Neural progenitor cell (in vitro differentiated cells): ENCODE data around the gene PDE9A. TPM values are rescaled to one million over a fixed set of nuclear protein-coding genes. Genes with fewer than 3 reads are reported as not detected.

Experiments used
- DNase-seq: peaks from one replicate; pipeline ENCODE4 v3.0.0-alpha.2; 2016; ENCODE audit warnings: low spot score
- H2AFZ ChIP-seq: fragments of 200-600 bp; sonication (generic); replicated peaks from 2 replicates; pipeline ENCODE4 v1.6.1; 2016; ENCODE audit warnings: antibody characterized with exemption
- H3F3A ChIP-seq: fragments of 200-600 bp; sonication (generic); 2 replicates; pipeline ENCODE4 v1.6.1; 2016; ENCODE audit warnings: antibody characterized with exemption, low read depth
- H3K27ac ChIP-seq: fragments of 200-600 bp; sonication (generic); 2 replicates; pipeline ENCODE4 v1.5.1; 2016; ENCODE audit warnings: mild to moderate bottlenecking
- H3K27me3 ChIP-seq: fragments of 200-600 bp; sonication (generic); 2 replicates; pipeline ENCODE4 v1.6.1; 2016; ENCODE audit warnings: mild to moderate bottlenecking, moderate library complexity
- H3K36me3 ChIP-seq: fragments of 200-600 bp; sonication (generic); 2 replicates; pipeline ENCODE4 v1.5.1; 2016
- H3K4me1 ChIP-seq: fragments of 200-600 bp; sonication (generic); 2 replicates; pipeline ENCODE4 v1.6.1; 2016; ENCODE audit warnings: mixed run types
- H3K4me2 ChIP-seq: fragments of 200-600 bp; sonication (generic); 2 replicates; pipeline ENCODE4 v1.6.1; 2016
- H3K4me3 ChIP-seq: fragments of 200-600 bp; sonication (generic); 2 replicates; pipeline ENCODE4 v1.5.1; 2016
- H3K79me2 ChIP-seq: fragments of 200-600 bp; sonication (generic); 2 replicates; pipeline ENCODE4 v1.6.1; 2016; ENCODE audit warnings: low read depth
- H3K9ac ChIP-seq: fragments of 200-600 bp; sonication (generic); 2 replicates; pipeline ENCODE4 v1.6.1; 2016
- H3K9me3 ChIP-seq: fragments of 200-600 bp; sonication (generic); 2 replicates; pipeline ENCODE4 v1.5.1; 2016; ENCODE audit warnings: low read depth
- H4K20me1 ChIP-seq: fragments of 200-600 bp; sonication (generic); 2 replicates; pipeline ENCODE4 v1.6.1; 2016; ENCODE audit warnings: low read depth
- H3K27ac Mint-ChIP-seq: 3 replicates; pipeline ENCODE4 v1.8.0; 2021; ENCODE audit warnings: mixed read lengths
- H3K27me3 Mint-ChIP-seq: 2 replicates; pipeline ENCODE4 v1.8.0; 2022; ENCODE audit warnings: low read depth, mild to moderate bottlenecking, inconsistent platforms, moderate library complexity, mixed read lengths; ENCODE audit not compliant: insufficient read depth
- H3K36me3 Mint-ChIP-seq: 3 replicates; pipeline ENCODE4 v1.8.0; 2021; ENCODE audit warnings: mixed read lengths
- H3K4me1 Mint-ChIP-seq: 3 replicates; pipeline ENCODE4 v1.8.0; 2021; ENCODE audit warnings: mixed read lengths
- H3K4me3 Mint-ChIP-seq: 3 replicates; pipeline ENCODE4 v1.8.0; 2021; ENCODE audit warnings: mild to moderate bottlenecking, moderate library complexity, mixed read lengths
- H3K9me3 Mint-ChIP-seq: 3 replicates; pipeline ENCODE4 v1.8.0; 2020; ENCODE audit warnings: mixed read lengths
- CTCF ChIP-seq: fragments of 200-600 bp; sonication (generic); IDR thresholded peaks from 2 replicates; pipeline ENCODE4 v1.5.1; 2017; ENCODE audit warnings: antibody characterized with exemption, mild to moderate bottlenecking
- EZH2 ChIP-seq: fragments of 200-600 bp; sonication (generic); IDR thresholded peaks from 2 replicates; pipeline ENCODE4 v1.6.1; 2017; ENCODE audit warnings: antibody characterized with exemption, mild to moderate bottlenecking, moderate library complexity
- EZH2phosphoT487 ChIP-seq: fragments of 200-600 bp; sonication (generic); IDR thresholded peaks from 2 replicates; pipeline ENCODE4 v1.6.1; 2017; ENCODE audit warnings: antibody characterized with exemption
- total RNA-seq: library from RNA; depleted of rRNA; stranded (reverse); fragments of >200 nt; gene quantifications from 2 replicates; pipeline ENCODE4 v1.2.3, GENCODE V29; 2015; ENCODE audit warnings: low replicate concordance

Gene PDE9A
- total RNA-seq, 1 donor from 2014 or later: 41.0 TPM

DNA sequence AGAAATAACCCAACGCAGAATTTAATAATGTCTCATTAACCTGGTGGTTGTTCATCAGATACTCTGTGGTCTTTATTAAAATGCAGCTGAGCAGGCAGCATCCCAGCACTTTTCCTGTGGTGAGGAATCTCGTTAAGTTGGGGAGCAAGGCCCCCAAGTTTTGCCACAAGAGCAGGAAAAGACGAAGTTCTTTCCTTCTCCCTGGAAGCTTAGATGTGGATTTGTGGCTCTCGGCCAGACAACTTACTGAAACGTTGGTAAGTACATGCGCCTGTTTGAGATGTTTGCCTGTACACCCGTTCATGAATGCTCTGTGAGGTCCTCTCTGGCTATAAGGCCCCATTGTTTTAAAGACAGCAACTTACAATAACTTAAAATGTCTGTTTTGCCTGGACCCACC, 34.3 kb upstream of the PDE9A start:
- Histone ChIP-seq H3K4me2 (no peak overlapping the region), H3K9ac (no peak overlapping the region), H3K27ac (no peak overlapping the region), H2AFZ (no peak overlapping the region), H3K27me3 (no peaks in the 10 kb centered on the region), H3K36me3 (no peaks in the 10 kb centered on the region), H3K9me3 (no peaks in the 10 kb centered on the region), H4K20me1 (no peaks in the 10 kb centered on the region), H3F3A (peaks cover 9% of the 10 kb centered on the region), H3K4me3 (no peak overlapping the region), H3K4me1 (peaks cover 16% of the 10 kb centered on the region), H3K79me2 (no peaks in the 10 kb centered on the region)
- H3K4me3 Mint-ChIP-seq: no peak overlapping the region
- TF ChIP-seq EZH2phosphoT487 (no peak), EZH2 (no peak), CTCF (no peak)
- peaks cover 34% of the 10 kb centered on the region for H3K4me1 Mint-ChIP-seq
- no peak for DNase-seq
- H3K9me3 Mint-ChIP-seq: peaks cover 4% of the 10 kb centered on the region
- no peak overlapping the region for H3K27ac Mint-ChIP-seq
- H3K27me3 Mint-ChIP-seq: peaks cover 13% of the 10 kb centered on the region
- H3K36me3 Mint-ChIP-seq: no peaks in the 10 kb centered on the region

GRCh38 chr21:42619841-42620240, 33.6 kb upstream of the PDE9A start:
- H3K27me3 Mint-ChIP-seq: peaks cover 13% of the 10 kb centered on the region
- H3K27ac Mint-ChIP-seq: no peak overlapping the region
- no peak for TF ChIP-seq CTCF
- no peak for TF ChIP-seq EZH2phosphoT487
- TF ChIP-seq EZH2: no peak
- no peak overlapping the region for H3K4me3 ChIP-seq
- peaks cover 4% of the 10 kb centered on the region for H3K9me3 Mint-ChIP-seq
- no peaks in the 10 kb centered on the region for H3K36me3 ChIP-seq
- peaks cover 3% of the 10 kb centered on the region for H3F3A ChIP-seq
- no peak overlapping the region for H3K4me3 Mint-ChIP-seq
- no peak overlapping the region for H3K9ac ChIP-seq
- no peaks in the 10 kb centered on the region for H3K27me3 ChIP-seq
- no peaks in the 10 kb centered on the region for H3K79me2 ChIP-seq
- no peaks in the 10 kb centered on the region for H3K36me3 Mint-ChIP-seq
- H3K4me2 ChIP-seq: no peak overlapping the region
- H3K4me1 ChIP-seq: peaks cover 19% of the 10 kb centered on the region
- peaks cover 40% of the 10 kb centered on the region for H3K4me1 Mint-ChIP-seq
- no peak overlapping the region for H3K27ac ChIP-seq
- no peak for DNase-seq
- no peaks in the 10 kb centered on the region for H3K9me3 ChIP-seq
- H2AFZ ChIP-seq: no peak overlapping the region
- H4K20me1 ChIP-seq: no peaks in the 10 kb centered on the region

- H3K4me3 Mint-ChIP-seq: peak overlapping the region; percentile 9
- H2AFZ ChIP-seq: peak overlapping the region; percentile 26
- H3K36me3 ChIP-seq: no peaks in the 10 kb centered on the region
- H3K9me3 ChIP-seq: no peaks in the 10 kb centered on the region
- peak overlapping the region; percentile 68 for H3K27ac Mint-ChIP-seq
- peaks cover 45% of the 10 kb centered on the region for H3K4me1 Mint-ChIP-seq
- H3K4me3 ChIP-seq: no peak overlapping the region
- peaks cover 4% of the 10 kb centered on the region for H3K9me3 Mint-ChIP-seq
- H3K4me2 ChIP-seq: no peak overlapping the region
- H3K27me3 ChIP-seq: no peaks in the 10 kb centered on the region
- peak; percentile 31 for DNase-seq
- H3K27me3 Mint-ChIP-seq: peaks cover 13% of the 10 kb centered on the region
- H3K27ac ChIP-seq: no peak overlapping the region
- H3K9ac ChIP-seq: no peak overlapping the region
- H3K79me2 ChIP-seq: no peaks in the 10 kb centered on the region
- H3F3A ChIP-seq: no peaks in the 10 kb centered on the region
- TF ChIP-seq EZH2: no peak
- no peak for TF ChIP-seq EZH2phosphoT487
- TF ChIP-seq CTCF: no peak
- no peaks in the 10 kb centered on the region for H3K36me3 Mint-ChIP-seq
- H3K4me1 ChIP-seq: peaks cover 18% of the 10 kb centered on the region
- no peaks in the 10 kb centered on the region for H4K20me1 ChIP-seq
Observed at GRCh38 chr21:42621166-42621818, 32.1 kb upstream of the PDE9A start.
